K562 (cell line): Measurements from ENCODE around the gene PHF3. TPM values are rescaled to one million over a fixed set of nuclear protein-coding genes. Genes with fewer than 3 reads are reported as not detected.

Source experiments
- ATAC-seq: fragments of 200-7000 bp; cut with Tn5 transposase; 3 replicates; pipeline ENCODE4 v1.9.1; 2020; ENCODE audit warnings: moderate library complexity
- Bru-seq: library from RNA; stranded (reverse); fragments of 400-500 nt; gene quantifications from one replicate; lab custom pipeline; 2021; lab: Mats Ljungman, UMichigan
- BruChase-seq, 2 experiments: library from RNA; stranded (reverse); fragments of 400-500 nt; gene quantifications; one replicate each; lab custom pipeline; 2021; lab: Mats Ljungman, UMichigan
- BruUV-seq: library from RNA; stranded (reverse); fragments of 400-500 nt; replicated peaks from 2 replicates; lab custom pipeline; 2021; lab: Mats Ljungman, UMichigan
- CTCF ChIA-PET: fragments of 300-600 bp; formaldehyde crosslinking; extraction: SDS; loops from one replicate; lab custom pipeline; 2021; ENCODE audit warnings: low intra/inter-chr PET ratio; lab: Yijun Ruan, JAX
- POLR2A ChIA-PET: fragments of 300-600, 350-650 bp; sonication (Branson Sonifier 250); formaldehyde crosslinking; extraction: SDS; loops from one replicate; lab custom pipeline; 2021; ENCODE audit warnings: antibody characterized with exemption, inconsistent platforms; lab: Yijun Ruan, JAX
- DNase-seq, 4 experiments: peaks; one replicate each; pipeline versions ENCODE4 v3.0.0 to v3.0.0-alpha.2; 2011 to 2018; ENCODE audit warnings: low spot score in 3 of 4, mixed read lengths in 3 of 4; ENCODE audit errors: extremely low read depth in 1 of 4
- FAIRE-seq: peaks from 2 replicates; lab custom pipeline; 2011; peaks lifted over from hg19 to GRCh38; lab: Jason Lieb, UNC
- H2AFZ ChIP-seq: 2 replicates; pipeline ENCODE4 v1.6.0; 2011; ENCODE audit warnings: low read depth, low read length, control low read depth, inconsistent platforms
- H3K27ac ChIP-seq: fragments of 200-600 bp; 3 replicates; pipeline ENCODE4 v1.8.0; 2011; ENCODE audit warnings: low read depth, mild to moderate bottlenecking, control low read depth, inconsistent platforms, low read length, moderate library complexity, mixed read lengths; ENCODE audit errors: extremely low read depth
- H3K27me3 ChIP-seq, 2 experiments: fragments of 300-600 bp in 1 of 2; 2 replicates in 1 of 2; 3 replicates in 1 of 2; pipeline versions ENCODE4 v1.6.0 to v1.8.0; 2011; ENCODE audit warnings: inconsistent platforms in 2 of 2, low read length in 2 of 2, mild to moderate bottlenecking in 1 of 2, mixed read lengths in 1 of 2, moderate library complexity in 1 of 2; ENCODE audit not compliant: control insufficient read depth in 2 of 2, insufficient read depth in 2 of 2
- H3K36me3 ChIP-seq: fragments of 300-600 bp; 3 replicates; pipeline ENCODE4 v1.8.0; 2011; ENCODE audit warnings: mild to moderate bottlenecking, low read length, inconsistent platforms; ENCODE audit not compliant: control insufficient read depth, insufficient read depth
- H3K4me1 ChIP-seq, 2 experiments: fragments of 200-600 bp in 1 of 2; replicated peaks in 1 of 2; 2 replicates in 1 of 2; 3 replicates in 1 of 2; pipeline versions ENCODE4 v1.5.1 to v1.8.0; 2011; ENCODE audit warnings: inconsistent platforms in 2 of 2, low read length in 2 of 2, mild to moderate bottlenecking in 1 of 2, mixed read lengths in 1 of 2, moderate library complexity in 1 of 2; ENCODE audit not compliant: control insufficient read depth in 2 of 2, insufficient read depth in 2 of 2
- H3K4me2 ChIP-seq: 2 replicates; pipeline ENCODE4 v1.6.1; 2011; ENCODE audit warnings: low read length, control low read depth, inconsistent platforms, mixed read lengths; ENCODE audit not compliant: insufficient read depth
- H3K4me3 ChIP-seq: fragments of 200-600 bp; sonication (generic), shearing (Covaris generic); 2 replicates; pipeline ENCODE4 v1.5.1; 2016; ENCODE audit warnings: control low read depth, inconsistent platforms
- H3K79me2 ChIP-seq: fragments of 200-600 bp; 3 replicates; pipeline ENCODE4 v1.8.0; 2011; ENCODE audit warnings: low read length, inconsistent platforms; ENCODE audit not compliant: control insufficient read depth, insufficient read depth
- H3K9ac ChIP-seq, 2 experiments: 2 replicates each; pipeline versions ENCODE4 v1.6.0 to v1.6.1; 2011; ENCODE audit warnings: low read depth in 2 of 2, low read length in 2 of 2, control low read depth in 1 of 2, inconsistent platforms in 1 of 2, mild to moderate bottlenecking in 1 of 2, mixed read lengths in 1 of 2; ENCODE audit not compliant: insufficient read depth in 1 of 2
- H3K9me1 ChIP-seq: one replicate; pipeline ENCODE4 v1.6.0; 2011; ENCODE audit warnings: inconsistent platforms, mild to moderate bottlenecking, low read length, moderate library complexity; ENCODE audit not compliant: control insufficient read depth, insufficient read depth
- H3K9me3 ChIP-seq: replicated peaks from 2 replicates; pipeline ENCODE4 v1.5.1; 2011; ENCODE audit warnings: low read depth, low read length, inconsistent platforms; ENCODE audit not compliant: control insufficient read depth, insufficient read depth
- H4K20me1 ChIP-seq: replicated peaks from 2 replicates; pipeline ENCODE4 v1.6.1; 2011; ENCODE audit warnings: low read length, inconsistent platforms, mixed read lengths; ENCODE audit not compliant: control insufficient read depth, insufficient read depth
- CBX1 ChIP-seq: sonication (generic); IDR thresholded peaks from 2 replicates; pipeline ENCODE4 v1.6.1; 2016; ENCODE audit warnings: antibody characterized with exemption, low read depth, mild to moderate bottlenecking
- CCAR2 ChIP-seq: fragments of 200-400 bp; formaldehyde crosslinking; IDR thresholded peaks from 2 replicates; pipeline ENCODE4 v1.6.1; 2017; ENCODE audit warnings: mild to moderate bottlenecking, low read depth, low read length
- HMGN3 ChIP-seq: IDR thresholded peaks from 2 replicates; pipeline ENCODE4 v1.6.1; 2011; ENCODE audit warnings: borderline replicate concordance, low read depth, mild to moderate bottlenecking, mixed read lengths, low read length; ENCODE audit not compliant: insufficient read length; ENCODE audit errors: extremely low read depth
- PML ChIP-seq: IDR thresholded peaks from 2 replicates; pipeline ENCODE4 v1.6.1; 2012; ENCODE audit warnings: low read length, inconsistent platforms
- POLR2H ChIP-seq: IDR thresholded peaks from 2 replicates; pipeline ENCODE4 v1.6.1; 2016; ENCODE audit warnings: missing genetic modification characterization, low read depth, mild to moderate bottlenecking, control low read depth, missing compliant biosample characterization, moderate library complexity
- RBFOX2 ChIP-seq: fragments of 200-400 bp; formaldehyde crosslinking; IDR thresholded peaks from 2 replicates; pipeline ENCODE4 v1.6.1; 2017; ENCODE audit warnings: low read depth, mild to moderate bottlenecking, low read length, moderate library complexity
- RBM39 ChIP-seq: fragments of 200-400 bp; formaldehyde crosslinking; optimal IDR thresholded peaks from 2 replicates; pipeline ENCODE3; 2018; ENCODE audit warnings: low read depth, low read length
- SRSF1 ChIP-seq: fragments of 200-400 bp; formaldehyde crosslinking; IDR thresholded peaks from 2 replicates; pipeline ENCODE4 v1.6.1; 2017; ENCODE audit warnings: mild to moderate bottlenecking, low read depth, low read length, moderate library complexity
- ZNF436 ChIP-seq: fragments of 250-450, 450-650 bp; sonication (Bioruptor Pico); formaldehyde crosslinking; IDR thresholded peaks from 2 replicates; pipeline ENCODE4 v1.7.0; 2020; ENCODE audit warnings: mild to moderate bottlenecking
- ZNF57 ChIP-seq: fragments of 450-650 bp; formaldehyde crosslinking; IDR thresholded peaks from 2 replicates; pipeline ENCODE4 v1.4.0; 2020; ENCODE audit warnings: mild to moderate bottlenecking, moderate library complexity
- WGBS: fragments of 100-300 bp; shearing (Covaris generic); methylation state at CpG from one replicate; pipeline ENCODE4 v1.1.6; 2016; ENCODE audit warnings: low coverage, mixed read lengths; ENCODE audit not compliant: insufficient coverage; ENCODE audit errors: missing lambda C conversion rate; 5-methylcytosine and 5-hydroxymethylcytosine counted together
- in situ Hi-C: fragments of 300-500 bp; cut with MboI; formaldehyde crosslinking; loops from 4 replicates; pipeline ENCODE4 v1.15.0; 2018; ENCODE audit warnings: inconsistent platforms, mixed read lengths
- intact Hi-C: fragments of 100-400 bp; cut with micrococcal nuclease; formaldehyde crosslinking; loops from 2 replicates; pipeline ENCODE4 v1.14.2; 2022
- long read RNA-seq, 3 experiments: library from polyadenylated mRNA in 2 of 3; library from RNA in 1 of 3; unstranded in 2 of 3; stranded (forward) in 1 of 3; transcript quantifications; one replicate each; pipeline ENCODE4 v2.0.0, GENCODE V29; 2019 to 2022
- polyA minus RNA-seq, 3 experiments: library from RNA; depleted of rRNA, polyadenylated mRNA; stranded (reverse); fragments of >200 nt; gene quantifications; 2 replicates each; pipeline ENCODE4 v1.2.3, GENCODE V29; 2011
- polyA plus RNA-seq, 8 experiments: library from polyadenylated mRNA; depleted of rRNA in 4 of 8; stranded (reverse) in 5 of 8; unstranded in 3 of 8; fragments of >200 nt; fragmentation: Nextera tagmentation in 2 of 8; fragmentation: Illumina TruSeq in 1 of 8; extraction: Ambion mirVana in 2 of 8; extraction: Trizol in 1 of 8; gene quantifications; 2 replicates each; pipeline versions ENCODE4 v1.2.1 to v1.2.3, GENCODE V29; 2011 to 2014; ENCODE audit warnings: inconsistent platforms in 1 of 8, missing spikeins in 1 of 8
- total RNA-seq, 7 experiments: library from RNA; depleted of rRNA in 6 of 7; stranded (reverse); fragments of >200 nt in 6 of 7; fragmentation: Illumina TruSeq in 2 of 7; extraction: Trizol in 2 of 7; gene quantifications; 2 replicates each; pipeline versions ENCODE4 v1.2.1 to v1.2.3, GENCODE V29; 2011 to 2021; ENCODE audit warnings: low replicate concordance in 1 of 7

Gene PHF3, protein sequence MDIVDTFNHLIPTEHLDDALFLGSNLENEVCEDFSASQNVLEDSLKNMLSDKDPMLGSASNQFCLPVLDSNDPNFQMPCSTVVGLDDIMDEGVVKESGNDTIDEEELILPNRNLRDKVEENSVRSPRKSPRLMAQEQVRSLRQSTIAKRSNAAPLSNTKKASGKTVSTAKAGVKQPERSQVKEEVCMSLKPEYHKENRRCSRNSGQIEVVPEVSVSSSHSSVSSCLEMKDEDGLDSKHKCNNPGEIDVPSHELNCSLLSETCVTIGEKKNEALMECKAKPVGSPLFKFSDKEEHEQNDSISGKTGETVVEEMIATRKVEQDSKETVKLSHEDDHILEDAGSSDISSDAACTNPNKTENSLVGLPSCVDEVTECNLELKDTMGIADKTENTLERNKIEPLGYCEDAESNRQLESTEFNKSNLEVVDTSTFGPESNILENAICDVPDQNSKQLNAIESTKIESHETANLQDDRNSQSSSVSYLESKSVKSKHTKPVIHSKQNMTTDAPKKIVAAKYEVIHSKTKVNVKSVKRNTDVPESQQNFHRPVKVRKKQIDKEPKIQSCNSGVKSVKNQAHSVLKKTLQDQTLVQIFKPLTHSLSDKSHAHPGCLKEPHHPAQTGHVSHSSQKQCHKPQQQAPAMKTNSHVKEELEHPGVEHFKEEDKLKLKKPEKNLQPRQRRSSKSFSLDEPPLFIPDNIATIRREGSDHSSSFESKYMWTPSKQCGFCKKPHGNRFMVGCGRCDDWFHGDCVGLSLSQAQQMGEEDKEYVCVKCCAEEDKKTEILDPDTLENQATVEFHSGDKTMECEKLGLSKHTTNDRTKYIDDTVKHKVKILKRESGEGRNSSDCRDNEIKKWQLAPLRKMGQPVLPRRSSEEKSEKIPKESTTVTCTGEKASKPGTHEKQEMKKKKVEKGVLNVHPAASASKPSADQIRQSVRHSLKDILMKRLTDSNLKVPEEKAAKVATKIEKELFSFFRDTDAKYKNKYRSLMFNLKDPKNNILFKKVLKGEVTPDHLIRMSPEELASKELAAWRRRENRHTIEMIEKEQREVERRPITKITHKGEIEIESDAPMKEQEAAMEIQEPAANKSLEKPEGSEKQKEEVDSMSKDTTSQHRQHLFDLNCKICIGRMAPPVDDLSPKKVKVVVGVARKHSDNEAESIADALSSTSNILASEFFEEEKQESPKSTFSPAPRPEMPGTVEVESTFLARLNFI (N-terminal part only)
- 21.5 and 99.1 TPM in 2 replicates for total RNA-seq (2011; cell fraction: chromatin; rRNA removed; ENCODE audit: low replicate concordance)
- 30.0 and 37.5 TPM in 2 replicates for total RNA-seq (2011; cell fraction: nucleolus; rRNA removed)
- 61.8 and 108 TPM in 2 replicates for total RNA-seq (2011; cell fraction: nucleoplasm; rRNA removed)
- total RNA-seq (2014; rRNA removed) (37.4 and 44.0 TPM in 2 replicates), total RNA-seq (2014; rRNA removed; fragmentation: Illumina TruSeq; extraction: Trizol) (49.3 and 58.9 TPM in 2 replicates), total RNA-seq (2015; rRNA removed; fragmentation: Illumina TruSeq; extraction: Trizol) (49.8 and 51.2 TPM in 2 replicates), total RNA-seq (2021) (32.8 and 35.6 TPM in 2 replicates), polyA plus RNA-seq (2011; rRNA removed) (21.8 and 28.5 TPM in 2 replicates), polyA plus RNA-seq (2014; fragmentation: Illumina TruSeq; extraction: Trizol) (27.1 and 30.9 TPM in 2 replicates), polyA plus RNA-seq (2014; fragmentation: Nextera tagmentation; extraction: Ambion mirVana) (1 to 10 TPM; 8.1 to 8.6 TPM), polyA plus RNA-seq (2014; rRNA removed) (16.7 and 21.6 TPM in 2 replicates), polyA minus RNA-seq (2011; rRNA and poly(A)+ RNA removed) (73.5 and 98.2 TPM in 2 replicates), Bru-seq, nascent RNA (percentile 89 among the genes with signal in this experiment), BruChase-seq, experiment 1, labeled RNA remaining after a 2-hour chase (percentile 90 among the genes with signal in this experiment), BruChase-seq, experiment 2, labeled RNA remaining after a 6-hour chase (percentile 88 among the genes with signal in this experiment)
- polyA plus RNA-seq (2011; cell fraction: cytosol; rRNA removed): 5.0 and 8.2 TPM in 2 replicates
- polyA plus RNA-seq (2011; cell fraction: nucleus; rRNA removed): 23.1 and 24.4 TPM in 2 replicates
- 18.3 and 19.4 TPM in 2 replicates for polyA plus RNA-seq (2012)
- polyA minus RNA-seq (2011; cell fraction: cytosol; rRNA and poly(A)+ RNA removed): 28.0 and 30.5 TPM in 2 replicates
- 45.8 and 84.0 TPM in 2 replicates for polyA minus RNA-seq (2011; cell fraction: nucleus; rRNA and poly(A)+ RNA removed)
- long read RNA-seq, experiment 1, full-length matches to known transcripts: 6 of 82 reads
- long read RNA-seq, experiment 1, partial matches to known transcripts: 60 of 82 reads
- long read RNA-seq, experiment 1, other reads (novel, unspliced or antisense): 16 of 82 reads
- long read RNA-seq, experiment 2, partial matches to known transcripts: 11 of 14 reads
- long read RNA-seq, experiment 2, other reads (novel, unspliced or antisense): 3 of 14 reads
- long read RNA-seq, experiment 3, partial matches to known transcripts: 16 of 22 reads
- long read RNA-seq, experiment 3, other reads (novel, unspliced or antisense): 6 of 22 reads

DNA sequence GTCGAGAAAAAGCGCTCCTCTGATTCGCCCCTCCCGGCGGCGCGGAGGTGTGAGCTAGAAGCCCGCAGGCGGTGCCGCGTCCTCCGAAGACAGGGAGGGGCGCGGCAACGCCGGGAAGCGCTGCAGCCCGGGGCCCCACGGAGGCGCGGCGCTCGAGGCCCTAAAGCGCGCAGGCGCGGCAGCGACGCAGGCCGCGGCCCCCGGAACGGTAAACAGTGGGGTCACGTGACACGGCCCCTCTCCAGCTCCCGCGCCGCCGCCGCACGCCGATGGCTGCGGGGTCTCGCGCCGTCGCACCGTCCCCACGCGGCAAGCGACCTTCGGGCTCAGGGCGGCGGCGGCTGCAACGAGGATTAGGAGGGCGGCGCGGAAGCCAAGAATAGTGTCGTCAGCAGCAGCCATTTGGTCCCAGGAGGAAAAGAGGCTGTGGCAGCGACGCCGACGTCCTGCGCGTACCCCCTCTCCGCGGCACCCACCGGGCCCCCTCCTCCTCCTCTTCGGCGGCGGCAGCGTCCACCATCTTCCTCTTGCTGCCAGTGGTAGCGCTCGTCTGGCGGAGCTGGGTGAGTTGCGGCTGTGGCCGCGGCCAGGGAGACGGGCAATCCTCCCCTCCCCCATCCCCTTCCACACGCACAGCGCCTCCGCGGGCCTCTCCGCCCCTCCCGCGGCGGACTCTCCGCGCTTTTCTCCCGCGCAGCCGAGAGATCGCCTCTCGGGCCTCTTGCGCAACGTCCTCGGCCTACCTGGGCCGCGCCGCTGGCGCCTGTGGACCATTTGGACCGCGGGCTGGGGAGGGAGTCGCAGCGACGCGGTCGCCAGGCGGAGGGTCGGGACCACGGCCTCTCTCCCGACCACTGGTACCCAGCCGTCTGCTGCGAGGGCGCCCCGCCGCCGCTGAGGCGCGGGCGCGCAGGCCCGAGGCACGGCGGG is at the start of gene PHF3:
TSS of gene PHF3 (plus strand) at position 215 of the 930 bp plus-strand sequence. CDS start 10,750 bp downstream, outside the sequence.
- ChIA-PET POLR2A (interaction anchor here (0.6 to 2.2 kb wide), 11 partner anchors 10 to 66 kb away, joined by 3 to 13 read pairs (median 3); no protein-coding TSS in a partner anchor), CTCF (interaction anchor here (0.5 to 0.6 kb wide), 2 partner anchors 34 to 69 kb away, joined by 3 read pairs; no protein-coding TSS in a partner anchor)
- Histone ChIP-seq H4K20me1 (peaks cover 10% of the 10 kb centered on the region), H2AFZ (peak within 1 kb of the TSS; percentile 96), H3K36me3 (peaks cover 4% of the 10 kb centered on the region; the same call in 1 of the 3 replicates), H3K4me2 (peak within 1 kb of the TSS; percentile 95), H3K27me3 (no peaks in the 10 kb centered on the region), H3K79me2 (peaks cover 53% of the 10 kb centered on the region), H3K4me3 (peak within 1 kb of the TSS; percentile 93), H3K4me1 (peaks cover 13 to 21% of the 10 kb centered on the region in 2 experiments; a peak in 3 of 5 replicates), H3K27ac (peak within 1 kb of the TSS; percentile 95), H3K9me1 (no peaks in the 10 kb centered on the region), H3K9me3 (no peaks in the 10 kb centered on the region), H3K9ac (peak within 1 kb of the TSS; percentile 89 to 98)
- peak; percentile 69 for FAIRE-seq
- under 1% methylated on average over 63 of the region's 126 CpGs for WGBS
- in situ Hi-C loops: no loop called here
- no TSS peak for BruUV-seq
- peak; percentile 91 for ATAC-seq
- DNase-seq: peak; percentile 94 to 96 (median 95)
- intact Hi-C loops: loop anchor here (2.0 to 5.0 kb wide), 3 partner anchors 39 to 63 kb away; partner anchors contain the start of genes LOC128125822 and PTP4A1
- no peak for TF ChIP-seq PML
- peak; percentile 52; the same call in 1 of the 2 replicates for TF ChIP-seq CBX1
- no peak for TF ChIP-seq ZNF57 (CRISPR knock-in tag)
- TF ChIP-seq HMGN3: peak; percentile 80
- TF ChIP-seq RBM39: no peak
- peak; percentile 96 for TF ChIP-seq RBFOX2
- no peak for TF ChIP-seq SRSF1
- no peak for TF ChIP-seq POLR2H
- no peak for TF ChIP-seq ZNF436 (CRISPR knock-in tag)
- no peak for TF ChIP-seq CCAR2
